Astrocyte of the cerebellum (primary cell): Measurements from ENCODE around the gene TLN1.

ENCODE experiments used
- DNase-seq: peaks from one replicate; pipeline ENCODE4 v3.0.0-alpha.2; 2011; ENCODE audit warnings: low read depth
- H3K4me3 ChIP-seq: 2 replicates; pipeline ENCODE4 v1.5.1; 2011; ENCODE audit warnings: mild to moderate bottlenecking, low read depth, low read length, moderate library complexity
- CTCF ChIP-seq: IDR thresholded peaks from 2 replicates; pipeline ENCODE4 v1.5.1; 2012; ENCODE audit warnings: low read length, low read depth, moderate library complexity, mild to moderate bottlenecking; ENCODE audit errors: missing control alignments
- in situ Hi-C: cut with HindIII; loops from 2 replicates; pipeline ENCODE4 v1.10.0; 2017; ENCODE audit warnings: low sequenced_read_pairs

Gene TLN1

GRCh38 chr9:35705836-35706430 lies 26.1 kb downstream of the TLN1 start:
- DNase-seq: no peak
- in situ Hi-C loops: no loop called here
- H3K4me3 ChIP-seq: no peak overlapping the region
- no peak for TF ChIP-seq CTCF

- no peak for DNase-seq
- no peak overlapping the region for H3K4me3 ChIP-seq
- in situ Hi-C loops: no loop called here
- no peak for TF ChIP-seq CTCF
Measured at GRCh38 chr9:35705372-35705771, 26.6 kb downstream of the TLN1 start.

- TF ChIP-seq CTCF: no peak
- H3K4me3 ChIP-seq: no peak overlapping the region
- in situ Hi-C loops: no loop called here
- no peak for DNase-seq
Measured at GRCh38 chr9:35703906-35704672, 27.9 kb downstream of the TLN1 start.

- in situ Hi-C loops: no loop called here
- TF ChIP-seq CTCF: no peak
- DNase-seq: no peak
- H3K4me3 ChIP-seq: no peak overlapping the region
Measured at GRCh38 chr9:35702696-35703095, 29.3 kb downstream of the TLN1 start.

GRCh38 chr9:35700942-35701341 lies 31.1 kb downstream of the TLN1 start:
- DNase-seq: no peak
- TF ChIP-seq CTCF: no peak
- H3K4me3 ChIP-seq: no peak overlapping the region
- in situ Hi-C loops: no loop called here

GRCh38 chr9:35700031-35700430 lies 32.0 kb downstream of the TLN1 start:
- DNase-seq: no peak
- in situ Hi-C loops: no loop called here
- TF ChIP-seq CTCF: no peak
- H3K4me3 ChIP-seq: no peak overlapping the region
